Measurements from ENCODE around the gene GALNT12.

- TF ChIP-seq POLR2A (IDR thresholded peaks at IDR 0.05; ENCODE audit: low read length), result no peak
- no peak for TF ChIP-seq GATA1 (IDR thresholded peaks at IDR 0.05; ENCODE audit: low read depth, low read length)
Measured at GRCh38 chr9:98881836-98882568, 74.5 kb downstream of the GALNT12 start.
